Fibroblast of the conjunctiva (primary cell): ENCODE measurements around the gene RAPH1.
A peak's percentile ranks its signal among the peaks of the same experiment; 100 is the strongest.

Experiments used
- DNase-seq: peaks from one replicate; pipeline ENCODE4 v3.0.0-alpha.2; 2010; ENCODE audit warnings: low read depth

Gene RAPH1, protein sequence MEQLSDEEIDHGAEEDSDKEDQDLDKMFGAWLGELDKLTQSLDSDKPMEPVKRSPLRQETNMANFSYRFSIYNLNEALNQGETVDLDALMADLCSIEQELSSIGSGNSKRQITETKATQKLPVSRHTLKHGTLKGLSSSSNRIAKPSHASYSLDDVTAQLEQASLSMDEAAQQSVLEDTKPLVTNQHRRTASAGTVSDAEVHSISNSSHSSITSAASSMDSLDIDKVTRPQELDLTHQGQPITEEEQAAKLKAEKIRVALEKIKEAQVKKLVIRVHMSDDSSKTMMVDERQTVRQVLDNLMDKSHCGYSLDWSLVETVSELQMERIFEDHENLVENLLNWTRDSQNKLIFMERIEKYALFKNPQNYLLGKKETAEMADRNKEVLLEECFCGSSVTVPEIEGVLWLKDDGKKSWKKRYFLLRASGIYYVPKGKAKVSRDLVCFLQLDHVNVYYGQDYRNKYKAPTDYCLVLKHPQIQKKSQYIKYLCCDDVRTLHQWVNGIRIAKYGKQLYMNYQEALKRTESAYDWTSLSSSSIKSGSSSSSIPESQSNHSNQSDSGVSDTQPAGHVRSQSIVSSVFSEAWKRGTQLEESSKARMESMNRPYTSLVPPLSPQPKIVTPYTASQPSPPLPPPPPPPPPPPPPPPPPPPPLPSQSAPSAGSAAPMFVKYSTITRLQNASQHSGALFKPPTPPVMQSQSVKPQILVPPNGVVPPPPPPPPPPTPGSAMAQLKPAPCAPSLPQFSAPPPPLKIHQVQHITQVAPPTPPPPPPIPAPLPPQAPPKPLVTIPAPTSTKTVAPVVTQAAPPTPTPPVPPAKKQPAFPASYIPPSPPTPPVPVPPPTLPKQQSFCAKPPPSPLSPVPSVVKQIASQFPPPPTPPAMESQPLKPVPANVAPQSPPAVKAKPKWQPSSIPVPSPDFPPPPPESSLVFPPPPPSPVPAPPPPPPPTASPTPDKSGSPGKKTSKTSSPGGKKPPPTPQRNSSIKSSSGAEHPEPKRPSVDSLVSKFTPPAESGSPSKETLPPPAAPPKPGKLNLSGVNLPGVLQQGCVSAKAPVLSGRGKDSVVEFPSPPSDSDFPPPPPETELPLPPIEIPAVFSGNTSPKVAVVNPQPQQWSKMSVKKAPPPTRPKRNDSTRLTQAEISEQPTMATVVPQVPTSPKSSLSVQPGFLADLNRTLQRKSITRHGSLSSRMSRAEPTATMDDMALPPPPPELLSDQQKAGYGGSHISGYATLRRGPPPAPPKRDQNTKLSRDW

DNA sequence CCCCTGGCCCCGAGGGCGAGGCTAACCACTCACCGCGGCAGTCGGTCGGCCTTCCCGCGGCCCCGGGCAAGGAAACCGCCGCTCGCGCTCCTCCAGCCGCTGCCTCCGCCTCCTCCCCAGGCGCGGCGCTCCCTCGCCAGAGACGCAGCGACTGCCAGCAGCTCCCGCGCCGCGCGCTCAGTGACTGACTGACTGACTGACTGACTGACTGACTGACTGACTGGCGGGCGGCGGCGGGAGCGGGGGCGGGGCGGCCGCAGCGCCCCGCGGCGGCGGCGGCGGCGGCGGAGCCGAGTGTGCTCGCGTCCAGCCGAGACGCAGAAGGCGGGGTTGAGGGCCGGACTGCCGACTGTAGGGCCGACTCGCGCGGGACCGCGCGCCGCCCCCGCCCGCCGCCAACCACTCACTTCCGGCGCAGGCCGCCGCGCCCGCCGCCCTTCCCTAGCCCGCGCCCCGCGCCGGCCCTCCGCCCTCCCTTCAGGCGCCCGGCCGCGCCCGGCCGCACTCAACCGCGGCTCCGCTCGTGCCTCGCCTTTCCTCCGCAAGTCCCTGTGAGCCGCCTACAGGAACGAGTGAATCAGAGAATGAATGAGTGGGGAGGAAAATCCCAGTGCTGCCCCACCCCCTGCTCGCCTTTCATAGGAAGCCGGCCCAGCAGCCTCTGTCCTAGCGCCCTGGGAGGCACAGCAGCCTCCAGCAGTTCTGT, at the start of gene RAPH1:
Gene RAPH1 (minus strand): TSS at position 224 of the 706 bp plus-strand sequence. CDS start 39,948 bp downstream, outside the sequence.
- peak; percentile 80 for DNase-seq

DNA sequence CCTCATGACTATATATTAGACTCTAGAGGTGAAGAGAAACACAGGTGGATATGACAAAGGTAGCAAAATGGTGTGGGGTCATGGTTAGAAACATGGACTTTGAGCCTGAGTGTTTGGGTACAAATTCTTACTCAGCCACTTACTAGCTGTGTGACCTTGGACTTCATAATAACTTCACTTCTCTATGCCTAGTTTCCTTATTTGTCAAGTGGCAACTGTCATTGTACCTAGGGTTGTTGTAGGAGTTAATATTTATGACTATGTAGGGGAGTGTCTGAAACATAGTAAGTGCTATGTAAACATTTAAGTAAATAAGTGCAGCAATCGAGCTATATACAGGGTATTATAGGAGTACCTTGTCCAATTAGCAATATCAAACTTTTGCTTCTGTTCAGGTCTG, 49.7 kb upstream of the RAPH1 start:
- DNase-seq: no peak

DNA sequence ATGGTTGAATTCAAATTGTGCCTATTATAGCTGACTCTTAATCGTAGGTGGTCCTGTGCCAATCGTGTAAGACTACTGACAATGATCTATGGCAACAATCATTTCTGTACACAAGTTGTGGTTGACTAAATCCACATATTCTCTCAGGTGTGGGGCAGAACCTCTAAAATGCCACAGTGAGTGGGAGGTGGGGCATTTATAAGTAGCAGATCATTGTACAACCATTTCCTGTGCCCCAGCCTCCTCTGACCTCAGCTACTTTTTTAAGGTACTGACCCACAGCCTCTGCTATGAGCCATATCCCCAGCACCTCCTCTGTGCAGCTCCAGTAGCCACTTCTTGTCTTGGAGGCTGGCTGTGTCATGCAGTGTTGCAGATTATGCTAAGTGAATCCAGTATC, 48.6 kb upstream of the RAPH1 start:
- DNase-seq: no peak

DNA sequence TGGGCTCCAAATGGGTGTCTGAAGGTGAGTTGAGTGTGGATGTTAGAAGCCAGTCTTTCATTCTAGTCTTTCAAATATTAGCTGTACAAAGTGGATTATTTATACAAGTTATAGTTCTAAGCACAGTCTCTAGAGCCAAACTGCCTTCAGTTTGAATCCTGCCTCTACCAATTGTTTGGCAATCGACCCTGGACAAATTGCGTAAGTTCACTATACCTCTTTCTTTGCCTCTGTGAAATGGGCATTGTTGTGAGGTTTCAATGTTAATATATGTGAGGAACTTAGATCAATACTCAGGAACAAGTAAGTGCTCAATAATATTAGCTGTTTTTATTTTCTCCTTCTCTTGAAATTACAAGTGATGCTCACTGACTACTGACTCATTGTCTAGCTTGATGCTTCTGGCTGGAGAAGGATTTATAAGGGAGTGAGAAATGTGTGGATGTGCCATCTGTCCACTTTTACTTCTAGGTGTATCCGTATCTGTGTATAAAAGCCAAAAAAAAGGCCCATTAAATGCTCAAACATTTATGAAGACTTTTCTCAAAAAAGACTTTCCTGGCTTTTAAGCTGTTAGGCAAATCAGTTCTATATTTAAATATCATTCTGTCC, 48.1 kb upstream of the RAPH1 start:
- no peak for DNase-seq

DNA sequence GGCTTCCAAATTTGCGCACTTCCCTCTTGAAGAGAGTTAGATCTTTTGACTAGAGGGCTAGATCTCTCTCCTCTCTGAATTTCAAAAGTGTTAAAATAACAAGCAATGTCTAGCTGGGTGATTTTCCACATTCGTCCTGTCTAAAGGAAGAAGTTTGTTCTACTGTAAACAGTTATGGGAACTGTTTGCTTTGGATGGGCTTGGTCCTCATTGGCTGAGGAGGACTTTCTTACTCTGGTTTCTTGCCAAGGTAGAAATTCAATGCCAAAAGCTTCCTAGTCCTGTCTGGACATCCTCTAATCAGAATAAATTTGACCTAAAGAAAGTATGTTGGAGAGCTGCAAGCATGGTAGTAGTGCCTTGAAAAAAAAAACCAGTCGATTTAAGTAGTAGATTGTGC, 47.4 kb upstream of the RAPH1 start:
- DNase-seq: no peak

DNA sequence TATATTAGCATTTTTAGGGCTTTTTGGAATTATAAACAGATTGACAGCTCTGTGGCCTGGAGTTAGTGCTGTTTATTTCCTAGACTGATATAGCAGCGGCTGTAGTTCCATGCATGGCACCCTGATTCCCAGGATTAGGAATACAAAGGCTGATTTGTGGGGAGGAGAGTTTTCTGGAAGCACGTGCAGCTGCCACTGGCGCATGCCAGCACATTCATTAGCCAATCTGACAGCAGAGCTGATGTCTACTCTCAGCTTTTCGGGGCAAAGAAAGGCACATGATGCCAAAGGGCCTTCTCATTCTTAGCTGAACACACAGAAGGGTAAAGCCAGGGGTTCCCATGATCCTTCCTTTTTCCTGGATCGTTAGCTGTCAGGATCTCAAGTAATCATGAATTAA, 45.7 kb upstream of the RAPH1 start:
- DNase-seq: no peak

DNA sequence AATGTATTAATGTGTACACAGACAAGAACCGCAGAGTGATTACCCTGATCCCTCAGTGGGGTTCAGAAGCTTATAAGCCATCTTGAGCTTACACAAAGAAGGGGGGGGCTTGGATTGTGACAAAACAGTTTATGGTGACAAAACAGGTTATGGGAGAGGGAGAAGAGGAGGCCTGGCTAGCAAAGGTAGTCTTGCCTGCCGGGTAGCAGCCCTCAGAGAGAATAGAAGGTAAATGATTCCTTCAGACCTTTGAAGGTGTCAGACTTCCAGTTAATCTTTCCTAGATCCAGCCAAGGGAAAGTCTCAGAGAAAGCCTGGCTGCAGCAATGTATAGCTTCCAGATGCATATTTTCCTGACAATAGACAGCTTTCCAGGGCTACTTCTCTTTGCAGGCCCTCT, 44.6 kb upstream of the RAPH1 start:
- DNase-seq: no peak

DNA sequence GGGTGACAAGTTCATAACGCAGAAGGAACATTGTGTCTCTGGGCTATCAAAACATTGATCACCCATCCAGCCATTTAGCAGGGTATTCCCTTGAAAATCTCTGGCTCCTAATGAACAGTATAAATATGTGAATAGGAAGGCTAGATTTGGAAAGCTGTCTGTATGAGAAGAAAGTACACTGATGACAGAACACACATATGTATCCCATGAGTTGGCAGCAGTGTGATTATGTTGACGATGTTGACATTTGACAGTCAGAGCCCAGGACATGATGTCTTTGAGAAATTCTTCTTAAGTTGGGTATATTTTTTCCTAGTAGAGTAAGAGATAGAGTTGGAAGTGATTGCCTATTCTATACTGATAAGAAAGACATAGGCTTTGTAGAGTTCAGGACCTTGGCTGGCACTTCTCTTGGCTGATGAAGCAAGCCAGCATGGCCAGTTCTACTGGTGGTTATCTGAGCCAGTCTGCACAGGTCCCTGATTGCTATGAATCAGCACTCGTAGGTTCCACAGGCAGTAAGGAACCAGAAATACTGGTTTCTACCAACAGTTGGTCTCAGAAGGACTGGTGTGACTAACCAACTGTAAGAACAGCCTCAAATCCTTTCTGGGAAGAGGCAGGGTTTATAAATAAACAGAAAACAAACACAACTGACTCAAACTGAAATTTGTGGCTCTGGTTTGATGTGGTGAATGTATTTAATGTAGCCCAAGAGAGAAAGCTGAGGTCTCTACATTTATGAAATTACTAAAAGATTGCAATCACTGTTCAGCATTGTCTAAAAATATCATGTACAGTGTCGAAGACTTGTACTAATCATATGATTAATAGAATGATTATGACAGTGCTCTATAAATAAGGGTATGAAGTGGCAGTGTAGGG, 43.9 kb upstream of the RAPH1 start:
- no peak for DNase-seq

DNA sequence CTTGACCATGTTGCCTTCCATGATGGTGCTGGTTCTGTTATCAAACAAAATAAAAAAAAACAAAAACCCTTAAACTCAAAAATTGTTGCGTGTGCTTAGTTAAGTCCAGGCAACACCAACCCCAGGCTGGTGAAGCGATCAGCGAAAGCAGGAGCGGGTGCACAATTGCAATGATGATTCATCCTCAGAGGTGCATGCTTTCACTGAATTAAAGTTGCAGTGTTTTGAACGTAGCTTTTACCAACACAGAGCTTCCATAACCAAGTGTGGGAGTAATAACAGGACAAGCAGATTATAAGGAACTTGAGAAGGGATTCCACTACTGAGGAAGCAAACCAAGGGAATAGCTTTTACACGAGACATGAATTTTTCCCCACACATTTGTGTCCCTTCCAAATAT, 39.7 kb upstream of the RAPH1 start:
- no peak for DNase-seq

DNA sequence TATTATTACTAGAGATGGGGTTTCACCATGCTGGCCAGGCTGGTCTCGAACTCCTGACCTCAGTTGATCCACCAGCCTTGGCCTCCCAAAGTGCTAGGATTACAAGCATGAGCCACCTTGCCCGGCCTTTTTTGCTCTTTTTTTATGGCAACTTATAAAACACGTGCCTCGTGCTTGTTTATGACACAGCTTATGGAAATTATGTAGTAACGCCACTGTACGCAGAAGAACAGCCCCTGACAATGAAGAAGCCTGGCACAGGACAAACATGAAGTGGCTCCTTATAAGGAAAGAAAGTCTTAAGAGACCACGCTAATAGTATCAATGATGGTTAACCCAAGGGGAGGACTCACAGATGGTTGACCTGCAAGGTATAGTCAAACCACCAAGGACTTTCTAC, 37.2 kb upstream of the RAPH1 start:
- no peak for DNase-seq

DNA sequence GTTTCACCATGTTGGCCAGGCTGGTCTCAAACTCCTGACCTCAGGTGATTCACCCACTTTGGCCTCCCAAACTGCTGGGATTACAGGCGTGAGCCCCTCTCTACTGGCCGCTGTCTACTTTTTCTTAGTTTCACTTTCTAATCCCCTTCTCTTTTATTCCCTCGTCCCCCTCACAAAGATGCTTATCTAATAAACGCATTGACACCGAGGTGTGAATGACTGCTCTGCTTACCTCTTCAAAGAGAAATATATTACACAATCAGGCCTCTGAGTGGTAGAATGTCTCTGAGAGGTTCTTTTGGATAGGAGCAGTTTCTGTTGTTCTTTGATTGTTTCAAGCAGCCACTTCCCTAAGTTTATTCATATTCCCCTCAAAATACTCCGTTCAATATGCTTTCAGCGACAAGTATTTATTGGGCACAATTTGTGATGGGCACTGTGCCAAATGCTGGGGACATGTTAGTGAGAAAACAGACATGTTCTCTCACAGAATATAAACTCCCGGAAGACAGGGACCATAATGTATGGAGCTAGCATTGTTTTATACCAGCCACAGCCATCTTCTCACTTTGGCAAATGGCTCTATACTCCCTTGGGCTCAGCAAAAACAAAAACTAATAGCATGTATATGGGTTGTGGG, 34.7 kb upstream of the RAPH1 start:
- DNase-seq: no peak

DNA sequence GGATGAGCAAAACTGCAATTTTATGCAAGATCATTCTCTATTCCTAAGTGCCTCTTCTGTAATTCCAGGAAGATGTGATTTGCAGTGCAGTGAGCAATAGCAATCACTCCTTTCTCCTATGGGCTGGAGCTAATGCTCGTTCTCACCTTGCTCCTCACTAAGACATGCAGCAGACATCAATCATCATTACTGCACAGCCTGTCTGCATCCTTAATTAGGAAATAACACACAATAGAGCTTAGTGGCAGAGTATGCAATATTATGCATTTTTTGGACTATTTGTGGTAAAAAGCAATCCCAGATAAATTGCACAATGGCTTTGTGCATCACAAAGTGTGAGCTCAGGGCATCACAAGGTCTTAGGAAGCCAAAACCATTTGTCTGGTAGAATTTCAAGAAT, 32.6 kb upstream of the RAPH1 start:
- DNase-seq: no peak

DNA sequence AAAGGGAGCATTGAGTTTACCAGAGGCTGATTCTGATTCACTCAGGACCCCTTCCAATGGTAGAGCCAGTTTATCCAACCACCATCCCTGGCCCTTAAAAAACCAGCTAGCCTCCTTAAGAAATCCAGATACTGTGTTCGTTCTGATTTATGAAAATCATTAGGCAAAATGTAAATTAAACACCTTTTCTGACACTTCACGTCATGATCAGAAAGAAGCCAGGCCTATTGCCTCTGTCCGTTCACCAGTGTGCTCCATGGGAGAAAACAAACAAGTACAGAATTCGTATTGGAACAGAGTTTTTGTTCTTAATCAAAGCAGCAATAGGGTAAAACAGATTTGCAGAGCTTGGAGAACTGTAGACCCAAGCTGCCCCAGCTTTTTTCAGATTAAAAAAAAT, 31.1 kb upstream of the RAPH1 start:
- no peak for DNase-seq

DNA sequence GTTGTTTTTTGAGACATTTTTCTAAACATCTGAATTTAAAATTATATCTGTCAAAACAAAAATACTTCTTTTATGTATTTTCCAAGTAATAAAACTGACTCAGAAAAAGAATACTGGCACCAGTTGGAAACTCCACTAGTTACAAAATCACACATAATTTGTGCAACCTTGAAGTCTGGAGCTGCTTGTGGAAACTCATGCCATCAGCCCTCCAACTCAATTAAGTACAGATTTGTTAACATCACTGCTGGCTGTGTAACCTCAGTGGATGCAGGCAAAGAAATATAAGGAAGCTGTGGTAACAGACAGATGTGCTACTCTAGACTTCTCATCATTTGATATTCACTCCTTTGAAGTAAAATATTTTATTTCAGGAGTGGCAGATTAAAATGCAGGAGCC, 30.0 kb upstream of the RAPH1 start:
- DNase-seq: no peak

DNA sequence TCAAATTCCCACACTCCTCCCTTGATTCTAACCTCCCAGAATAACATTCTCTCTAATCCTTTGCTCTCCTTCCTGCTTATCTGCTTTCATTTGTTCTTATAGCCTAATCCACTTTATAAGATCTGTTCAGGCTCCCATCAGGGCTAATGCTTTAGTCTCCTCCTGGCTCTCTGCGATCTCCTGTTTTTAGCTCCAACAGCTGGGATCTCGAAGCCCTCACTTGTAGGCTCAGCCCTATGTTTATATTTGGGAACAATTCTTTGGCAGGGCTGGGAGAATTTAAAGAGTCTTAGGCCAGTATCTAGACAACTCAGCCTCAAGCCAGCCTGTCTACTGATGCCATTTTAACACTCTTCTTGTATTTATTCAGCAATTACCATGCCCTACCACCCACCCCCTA, 27.2 kb upstream of the RAPH1 start:
- DNase-seq: no peak

DNA sequence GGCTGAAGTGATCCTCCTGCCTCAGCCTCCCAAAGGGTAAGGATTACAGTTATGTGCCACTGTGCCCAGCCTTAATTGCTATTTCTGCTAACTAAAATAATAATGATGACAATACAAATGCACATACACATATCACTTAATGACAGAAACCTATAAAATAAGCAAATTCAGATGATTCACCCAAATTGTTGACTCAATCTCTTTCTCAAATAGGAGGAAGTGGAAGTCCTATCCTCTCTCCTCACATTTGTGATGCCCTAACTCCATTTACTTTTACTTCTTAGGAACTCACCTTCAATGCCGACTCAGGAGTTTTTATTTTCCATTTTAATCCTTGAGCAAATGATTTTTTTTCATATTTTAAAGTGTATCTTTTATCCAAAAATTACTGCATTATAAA, 24.5 kb upstream of the RAPH1 start:
- DNase-seq: no peak

DNA sequence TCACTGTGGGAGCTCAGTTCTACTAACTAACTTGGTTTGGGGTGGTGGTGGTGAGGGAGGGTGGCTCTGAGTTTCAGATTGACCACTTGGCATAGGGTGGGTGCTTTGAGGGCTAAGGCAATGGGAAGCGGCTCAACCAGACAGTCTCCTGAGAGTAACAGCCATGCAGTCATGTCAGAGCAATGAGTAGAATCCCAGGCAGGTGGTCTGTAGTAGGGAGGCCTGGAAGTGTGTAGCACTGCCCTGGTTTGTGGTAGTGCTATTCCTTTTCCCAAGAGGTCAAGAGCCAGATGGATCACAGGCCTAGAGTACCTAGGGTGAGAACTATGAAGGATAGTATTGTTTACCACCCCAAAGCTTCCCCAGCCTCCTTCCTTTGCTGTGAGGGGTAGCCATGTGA, 18.7 kb upstream of the RAPH1 start:
- no peak for DNase-seq

DNA sequence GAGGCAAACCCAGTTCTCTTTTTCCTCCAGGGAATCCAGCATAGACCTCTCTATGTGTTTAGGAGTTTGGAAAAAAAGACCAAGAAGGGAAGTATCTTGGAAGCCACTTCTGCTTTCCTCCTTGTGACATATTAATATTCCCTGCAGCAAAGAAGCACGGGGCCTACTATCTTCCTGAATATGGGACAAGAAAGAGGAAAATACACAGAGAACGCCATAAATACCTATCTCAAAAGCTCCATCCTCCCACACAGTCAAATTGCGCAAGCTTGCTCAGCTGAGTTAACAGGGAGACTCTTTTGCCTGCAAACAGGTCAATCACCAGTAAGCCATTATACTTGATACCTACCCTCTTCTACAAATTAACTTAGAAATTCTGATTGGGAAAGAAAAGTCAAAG, 16.7 kb upstream of the RAPH1 start:
- DNase-seq: no peak

DNA sequence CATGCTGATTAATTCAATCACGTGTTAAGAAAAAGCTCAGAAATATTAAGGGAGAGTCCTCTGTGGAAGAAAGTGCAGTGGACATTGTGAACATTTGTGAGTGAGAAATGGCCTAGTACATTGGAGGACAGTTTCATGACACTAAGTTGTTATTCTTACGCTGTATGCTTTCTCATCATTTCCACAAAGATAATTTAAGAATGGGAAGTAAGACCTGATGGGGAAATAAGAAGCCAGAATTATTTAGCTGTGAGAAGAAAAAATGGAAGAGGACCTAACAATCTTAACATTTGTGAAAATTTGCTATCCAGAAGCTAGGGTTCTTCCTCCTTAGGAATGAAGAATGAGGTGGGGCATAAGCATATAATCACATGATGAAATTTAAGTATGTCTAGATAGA, 15.2 kb upstream of the RAPH1 start:
- no peak for DNase-seq

DNA sequence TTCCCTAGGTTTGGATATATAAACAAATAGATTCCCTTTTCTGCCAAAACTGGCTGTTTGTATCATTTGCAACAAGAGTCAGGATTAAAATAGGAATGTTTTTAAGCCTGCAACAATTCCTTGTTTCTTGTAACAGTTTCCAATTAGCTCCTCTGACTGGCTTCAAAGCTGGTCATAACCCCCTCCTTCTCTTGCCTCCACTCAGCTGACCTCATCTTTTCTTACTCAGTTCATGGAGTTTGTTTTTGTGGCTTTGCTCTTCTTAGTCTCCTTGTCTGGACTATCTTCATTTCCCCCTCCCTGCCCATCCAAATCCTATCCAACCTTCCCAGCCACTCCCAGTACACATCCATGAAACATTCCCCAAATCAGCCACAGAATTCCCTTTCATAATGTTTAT, 14.3 kb upstream of the RAPH1 start:
- no peak for DNase-seq
